Measurements from ENCODE around the gene TMPRSS13.

GRCh38 chr11:117891362-117891761, 37.8 kb downstream of the TMPRSS13 start:
- TF ChIP-seq CTCF (IDR thresholded peaks at IDR 0.05; ENCODE audit: poor library complexity) (no peak), EZH2 (IDR thresholded peaks at IDR 0.05; ENCODE audit: borderline replicate concordance) (no peak), EZH2phosphoT487 (IDR thresholded peaks at IDR 0.05; ENCODE audit: low read depth, severe bottlenecking, unreplicated experiment) (no peak)

All from hepatocyte (in vitro differentiated cells).